Endothelial cell of umbilical vein (primary cell): Measurements from ENCODE around the gene IL10. TPM values are rescaled to one million over a fixed set of nuclear protein-coding genes. Genes with fewer than 3 reads are reported as not detected.

ENCODE experiments used
- BruUV-seq: library from RNA; stranded (reverse); fragments of 400-500 nt; replicated peaks from 2 replicates; lab custom pipeline; 2021; lab: Mats Ljungman, UMichigan
- CTCF ChIA-PET: fragments of 300-600, 350-600 bp; sonication (Branson Sonifier 250); formaldehyde crosslinking; loops from one replicate; lab custom pipeline; 2021; ENCODE audit warnings: antibody characterized with exemption, inconsistent platforms; lab: Charles Lee
- POLR2A ChIA-PET: fragments of 300-600, 350-600 bp; sonication (Branson Sonifier 250); formaldehyde crosslinking; loops from one replicate; lab custom pipeline; 2021; ENCODE audit warnings: antibody characterized with exemption, inconsistent platforms; lab: Charles Lee
- DNase-seq: peaks from one replicate; pipeline ENCODE4 v3.0.0-alpha.2; 2011; ENCODE audit warnings: low read depth, low spot score
- FAIRE-seq: peaks from 2 replicates; lab custom pipeline; 2011; peaks lifted over from hg19 to GRCh38; lab: Jason Lieb, UNC
- H2AFZ ChIP-seq: 2 replicates; pipeline ENCODE4 v1.6.0; 2012; ENCODE audit warnings: low read depth, low read length, control low read depth, inconsistent platforms
- H3K27ac ChIP-seq: 2 replicates; pipeline ENCODE4 v1.5.1; 2011; ENCODE audit warnings: low read depth, mild to moderate bottlenecking, control low read depth, low read length, moderate library complexity; ENCODE audit not compliant: insufficient read depth
- H3K27me3 ChIP-seq, 2 experiments: 2 replicates each; pipeline versions ENCODE4 v1.6.0 to v1.6.1; 2011; ENCODE audit warnings: low read length in 2 of 2, mixed read lengths in 1 of 2; ENCODE audit not compliant: control insufficient read depth in 2 of 2, insufficient read depth in 2 of 2
- H3K36me3 ChIP-seq, 2 experiments: 2 replicates in 1 of 2; 3 replicates in 1 of 2; pipeline ENCODE4 v1.5.1; 2011; ENCODE audit warnings: low read length in 2 of 2, mild to moderate bottlenecking in 1 of 2, moderate library complexity in 1 of 2; ENCODE audit not compliant: control insufficient read depth in 2 of 2, insufficient read depth in 2 of 2; ENCODE audit errors: extremely low read depth in 1 of 2
- H3K4me1 ChIP-seq: 3 replicates; pipeline ENCODE4 v1.5.1; 2011; ENCODE audit warnings: mild to moderate bottlenecking, low read length; ENCODE audit not compliant: control insufficient read depth, insufficient read depth; ENCODE audit errors: extremely low read depth
- H3K4me2 ChIP-seq: 2 replicates; pipeline ENCODE4 v1.6.1; 2011; ENCODE audit warnings: low read length, control low read depth, mixed read lengths; ENCODE audit not compliant: insufficient read depth
- H3K4me3 ChIP-seq, 3 experiments: fragments of 200-600 bp in 1 of 3; sonication (generic), shearing (Covaris generic) in 1 of 3; replicated peaks in 1 of 3; 2 replicates each; pipeline ENCODE4 v1.5.1; 2011 to 2016; ENCODE audit warnings: control low read depth in 3 of 3, low read length in 3 of 3, mild to moderate bottlenecking in 2 of 3, inconsistent platforms in 1 of 3, low read depth in 1 of 3, moderate library complexity in 1 of 3; ENCODE audit not compliant: insufficient read depth in 1 of 3
- H3K79me2 ChIP-seq: 2 replicates; pipeline ENCODE4 v1.6.0; 2012; ENCODE audit warnings: low read length, inconsistent platforms; ENCODE audit not compliant: control insufficient read depth, insufficient read depth
- H3K9ac ChIP-seq: replicated peaks from 2 replicates; pipeline ENCODE3; 2011; ENCODE audit warnings: low read length, control low read depth; ENCODE audit not compliant: insufficient read depth; ENCODE audit errors: extremely low read depth
- H3K9me1 ChIP-seq: replicated peaks from 3 replicates; pipeline ENCODE4 v1.6.0; 2011; ENCODE audit warnings: mild to moderate bottlenecking, low read length; ENCODE audit not compliant: control insufficient read depth, insufficient read depth; ENCODE audit errors: extremely low read depth
- H3K9me3 ChIP-seq: replicated peaks from 2 replicates; pipeline ENCODE4 v1.5.1; 2012; ENCODE audit warnings: low read length, inconsistent platforms; ENCODE audit not compliant: control insufficient read depth, insufficient read depth
- H4K20me1 ChIP-seq: replicated peaks from 2 replicates; pipeline ENCODE3; 2011; ENCODE audit warnings: mild to moderate bottlenecking, low read length; ENCODE audit not compliant: control insufficient read depth, insufficient read depth; ENCODE audit errors: extremely low read depth
- EZH2 ChIP-seq: IDR thresholded peaks from 2 replicates; pipeline ENCODE4 v1.6.1; 2012; ENCODE audit warnings: borderline replicate concordance, low read depth, mild to moderate bottlenecking, moderate library complexity, low read length, inconsistent platforms; ENCODE audit not compliant: severe bottlenecking
- FOS ChIP-seq: IDR thresholded peaks from 2 replicates; pipeline ENCODE4 v1.6.1; 2011; ENCODE audit warnings: mild to moderate bottlenecking, low read length, moderate library complexity, borderline replicate concordance; ENCODE audit not compliant: insufficient read depth
- GATA2 ChIP-seq: IDR thresholded peaks from 2 replicates; pipeline ENCODE4 v1.7.0; 2011; ENCODE audit warnings: low read depth, mild to moderate bottlenecking, moderate library complexity, mixed read lengths, low read length; ENCODE audit not compliant: insufficient read length, insufficient read depth
- JUN ChIP-seq: IDR thresholded peaks from 2 replicates; pipeline ENCODE4 v1.6.1; 2011; ENCODE audit warnings: borderline replicate concordance, low read depth; ENCODE audit not compliant: insufficient read length, insufficient read depth
- MYC ChIP-seq: IDR thresholded peaks from one replicate; pipeline ENCODE4 v1.6.1; 2011; ENCODE audit warnings: mild to moderate bottlenecking, low read depth, low read length
- POLR2A ChIP-seq: IDR thresholded peaks from 2 replicates; pipeline ENCODE4 v1.6.1; 2012; ENCODE audit warnings: low read depth, mild to moderate bottlenecking, control low read depth, low read length
- POLR2AphosphoS5 ChIP-seq: IDR thresholded peaks from 2 replicates; pipeline ENCODE4 v1.6.1; 2012; ENCODE audit warnings: low read depth, mild to moderate bottlenecking, control low read depth, low read length, moderate library complexity; ENCODE audit not compliant: insufficient read depth
- dilution Hi-C: fragments of 300-500 bp; cut with MboI; formaldehyde crosslinking; loops from one replicate; pipeline ENCODE4 v1.15.0; 2019; ENCODE audit warnings: low sequenced_read_pairs; ENCODE audit not compliant: extremely low pct_ligation_motif_present
- intact Hi-C: fragments of 100-400 bp; cut with micrococcal nuclease; formaldehyde crosslinking; loops from one replicate; pipeline ENCODE4 v1.10.0; 2022
- polyA plus RNA-seq, 4 experiments: library from polyadenylated mRNA; depleted of rRNA in 3 of 4; stranded (reverse) in 3 of 4; unstranded in 1 of 4; fragments of >200 nt; gene quantifications; 2 replicates each; pipeline versions ENCODE4 v1.2.1 to v1.2.3, GENCODE V29; 2011 to 2012; ENCODE audit warnings: missing spikeins in 1 of 4
- total RNA-seq: library from RNA; stranded (reverse); gene quantifications from 2 replicates; pipeline ENCODE4 v1.2.3, GENCODE V29; 2021
- TF ChIP-seq, protein P1 (sequence below): IDR thresholded peaks from 2 replicates; pipeline ENCODE4 v1.6.1; 2011; ENCODE audit not compliant: insufficient read depth, insufficient read length

IL10 gene
- total and polyA plus RNA-seq, 2 donors (not counting 3 experiments of a cell fraction or from before 2014, with no cell fraction given): not detected

DNA sequence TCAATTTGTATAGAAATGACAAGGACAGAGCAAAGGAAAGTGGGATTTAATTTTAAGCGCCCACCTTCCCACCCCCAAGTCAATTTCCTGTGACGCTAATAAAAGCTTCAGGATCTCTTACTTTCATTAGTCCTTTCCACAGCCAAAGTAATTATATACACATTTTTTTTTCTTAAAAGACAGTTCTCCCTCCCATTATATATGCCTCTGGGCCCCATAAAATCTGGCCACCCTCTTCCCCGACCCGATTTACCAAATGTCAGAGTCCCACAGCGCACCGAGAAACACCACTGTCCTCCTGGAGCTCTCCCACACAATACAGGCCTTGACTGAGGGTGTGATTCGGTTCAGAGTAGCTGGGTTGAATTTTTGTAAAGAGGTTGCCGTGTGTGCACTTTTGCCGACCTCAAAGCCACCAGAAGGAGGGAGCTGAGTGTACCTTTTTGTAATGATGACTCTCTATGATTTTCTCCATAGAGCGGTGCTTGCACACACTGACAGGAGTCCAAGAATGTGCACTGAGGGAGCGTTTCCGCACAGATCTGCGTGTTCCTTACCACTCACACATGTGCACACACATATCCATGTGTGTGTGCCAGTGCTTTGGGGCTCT is 26.2 kb upstream of the IL10 start:
- Histone ChIP-seq H2AFZ (no peak overlapping the region), H3K4me2 (no peak overlapping the region), H3K27me3 (peaks cover 0 to 4% of the 10 kb centered on the region in 2 experiments), H4K20me1 (no peaks in the 10 kb centered on the region), H3K4me3 (no peak overlapping the region), H3K79me2 (no peaks in the 10 kb centered on the region), H3K9me3 (no peaks in the 10 kb centered on the region), H3K9me1 (no peaks in the 10 kb centered on the region), H3K36me3 (no peaks in the 10 kb centered on the region), H3K27ac (no peak overlapping the region), H3K4me1 (no peaks in the 10 kb centered on the region), H3K9ac (no peak overlapping the region)
- no peak for TF ChIP-seq POLR2A
- no peak for TF ChIP-seq MYC
- TF ChIP-seq, protein P1, sequence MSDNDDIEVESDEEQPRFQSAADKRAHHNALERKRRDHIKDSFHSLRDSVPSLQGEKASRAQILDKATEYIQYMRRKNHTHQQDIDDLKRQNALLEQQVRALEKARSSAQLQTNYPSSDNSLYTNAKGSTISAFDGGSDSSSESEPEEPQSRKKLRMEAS: no peak
- TF ChIP-seq FOS: no peak
- no peak for TF ChIP-seq JUN
- no peak for TF ChIP-seq EZH2
- TF ChIP-seq GATA2: no peak
- TF ChIP-seq POLR2AphosphoS5: no peak
- no peak for DNase-seq
- ChIA-PET POLR2A (no interaction called here), CTCF (interaction anchor here (0.8 to 1.9 kb wide), 5 partner anchors 11 to 822 kb away, joined by 3 to 7 read pairs (median 3); no protein-coding TSS in a partner anchor)
- dilution Hi-C loops: no loop called here
- intact Hi-C loops: loop anchor here (1.0 kb wide), 1 partner anchor 113 kb away; no protein-coding TSS in a partner anchor
- no TSS peak for BruUV-seq
- no peak for FAIRE-seq
